HL-60 (cell line): ENCODE measurements around the gene KCNC3.

Source experiments
- GABPA ChIP-seq: IDR thresholded peaks from 2 replicates; pipeline ENCODE4 v1.6.1; 2012; ENCODE audit warnings: low read depth
- TF ChIP-seq, protein P1 (sequence below): IDR thresholded peaks from one replicate; pipeline ENCODE4 v1.5.1; 2011; ENCODE audit warnings: low read length, control low read depth, inconsistent platforms; ENCODE audit not compliant: insufficient read depth

DNA sequence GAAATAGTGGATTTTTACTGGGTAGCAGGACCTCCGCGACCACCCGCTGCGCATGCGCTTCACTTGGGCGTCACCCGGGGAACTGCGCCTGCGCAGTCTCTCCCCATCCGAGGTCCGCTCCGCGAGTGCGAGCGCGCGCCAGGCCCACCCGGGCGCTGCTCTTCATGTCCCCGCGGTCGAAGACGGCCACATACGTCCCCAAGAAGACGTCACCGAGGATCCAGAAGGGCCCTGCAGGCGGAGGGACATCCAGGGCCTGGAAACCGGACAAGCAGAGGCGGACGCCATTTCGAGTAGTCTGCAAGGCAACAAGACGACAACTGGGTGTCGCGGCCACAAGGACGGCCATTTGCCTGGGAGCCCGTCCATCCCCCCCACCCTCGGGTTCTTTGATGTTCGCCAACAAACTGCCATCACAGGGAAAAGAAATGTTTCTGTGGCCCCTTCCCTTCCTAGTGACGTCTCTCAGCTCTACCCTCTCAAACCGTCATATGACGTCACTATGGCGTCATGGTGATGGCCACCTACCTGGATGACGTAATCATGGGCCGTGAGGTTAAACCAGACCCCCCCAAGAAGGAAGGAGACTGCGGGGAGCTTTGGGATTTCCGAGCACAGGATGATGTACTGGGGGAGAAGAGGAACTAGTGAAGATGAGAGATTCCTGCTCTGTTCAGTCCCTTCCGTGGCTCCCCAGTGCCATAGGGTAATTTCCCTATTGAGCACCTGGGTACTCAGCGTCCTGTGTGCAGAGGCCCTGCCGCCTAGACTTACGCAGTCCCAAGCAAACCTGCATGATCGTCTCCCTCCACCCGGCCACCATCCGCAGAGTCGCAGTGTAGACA, 29.5 kb upstream of the KCNC3 start:
- TF ChIP-seq, protein P1, sequence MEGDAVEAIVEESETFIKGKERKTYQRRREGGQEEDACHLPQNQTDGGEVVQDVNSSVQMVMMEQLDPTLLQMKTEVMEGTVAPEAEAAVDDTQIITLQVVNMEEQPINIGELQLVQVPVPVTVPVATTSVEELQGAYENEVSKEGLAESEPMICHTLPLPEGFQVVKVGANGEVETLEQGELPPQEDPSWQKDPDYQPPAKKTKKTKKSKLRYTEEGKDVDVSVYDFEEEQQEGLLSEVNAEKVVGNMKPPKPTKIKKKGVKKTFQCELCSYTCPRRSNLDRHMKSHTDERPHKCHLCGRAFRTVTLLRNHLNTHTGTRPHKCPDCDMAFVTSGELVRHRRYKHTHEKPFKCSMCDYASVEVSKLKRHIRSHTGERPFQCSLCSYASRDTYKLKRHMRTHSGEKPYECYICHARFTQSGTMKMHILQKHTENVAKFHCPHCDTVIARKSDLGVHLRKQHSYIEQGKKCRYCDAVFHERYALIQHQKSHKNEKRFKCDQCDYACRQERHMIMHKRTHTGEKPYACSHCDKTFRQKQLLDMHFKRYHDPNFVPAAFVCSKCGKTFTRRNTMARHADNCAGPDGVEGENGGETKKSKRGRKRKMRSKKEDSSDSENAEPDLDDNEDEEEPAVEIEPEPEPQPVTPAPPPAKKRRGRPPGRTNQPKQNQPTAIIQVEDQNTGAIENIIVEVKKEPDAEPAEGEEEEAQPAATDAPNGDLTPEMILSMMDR, result no peak
- TF ChIP-seq GABPA, result no peak
